ENCODE data around the gene CSNK1A1. TPM values are rescaled to one million over a fixed set of nuclear protein-coding genes. Genes with fewer than 3 reads are reported as not detected.

CSNK1A1 gene
- total and polyA plus RNA-seq, 2 of the 4 experiments (the other 2 are of a cell fraction), result 140 to 419 TPM

DNA sequence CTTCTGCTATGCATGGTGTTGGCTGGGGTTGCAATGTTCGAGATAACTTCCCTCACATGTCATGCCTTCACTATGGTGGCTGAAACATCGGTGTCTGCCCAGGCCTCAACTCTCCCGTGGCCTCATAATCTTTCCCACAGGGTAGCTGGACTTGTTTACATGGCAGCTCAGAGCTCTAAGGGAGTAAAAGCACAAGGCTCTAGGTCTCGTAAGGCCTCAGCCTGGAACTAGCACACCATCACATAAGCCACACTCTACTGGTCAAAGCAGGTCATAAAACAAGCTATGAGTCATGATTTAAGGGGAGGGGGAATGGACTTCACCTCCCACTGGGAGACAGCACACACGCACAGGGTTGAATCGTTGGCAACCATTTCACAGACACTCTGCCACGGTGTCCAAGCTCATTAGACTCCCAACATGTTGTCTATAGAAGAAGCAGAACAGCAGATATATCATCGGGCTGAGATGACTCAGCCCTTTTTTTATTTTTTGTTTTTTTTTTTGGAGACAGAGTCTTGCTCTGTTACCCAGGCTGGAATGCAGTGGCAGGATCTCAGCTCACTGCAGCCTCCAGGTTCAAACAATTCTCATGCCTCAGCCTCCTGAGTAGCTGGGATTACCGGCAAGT, 105.4 kb downstream of the CSNK1A1 start (continued):
- peak; percentile 72 for TF ChIP-seq MAFK (IDR thresholded peaks at IDR 0.05; ENCODE audit: low read depth, low read length)
- TF ChIP-seq RAD21 (IDR thresholded peaks at IDR 0.05; ENCODE audit: low read length), result peak; percentile 22; the same call in 1 of the 2 replicates

GRCh38 chr5:149445343-149445738, 105.9 kb downstream of the CSNK1A1 start:
- Histone ChIP-seq H2BK5ac (ENCODE audit: low read depth, low read length, poor library complexity, severe bottlenecking) (peak overlapping the region; percentile 89), H2AK5ac (ENCODE audit: low read depth, low read length) (peak overlapping the region; percentile 93), H3K4ac (ENCODE audit: low read depth, low read length) (peak overlapping the region; percentile 98), H3K36me3 (ENCODE audit: control insufficient read depth, insufficient read depth, low read length) (no peaks in the 10 kb centered on the region), H2AK9ac (replicated peaks; ENCODE audit: low read depth, low read length, poor library complexity) (peak overlapping the region; percentile 75), H3K18ac (ENCODE audit: low read depth, low read length) (peak overlapping the region; percentile 84), H4K8ac (ENCODE audit: low read depth in 2 of 2, low read length in 2 of 2) (peak overlapping the region; percentile 60 to 89), H4K5ac (ENCODE audit: low read depth, low read length) (peak overlapping the region; percentile 83), H3K4me3 (ENCODE audit: insufficient read depth, low read depth, low read length) (no peak overlapping the region), H3K4me1 (ENCODE audit: control insufficient read depth, insufficient read depth, low read length) (peaks cover 21% of the 10 kb centered on the region), H3K4me2 (ENCODE audit: low read depth, low read length) (peak overlapping the region; percentile 8; the same call in 1 of the 2 replicates), H3K23ac (ENCODE audit: low read depth, low read length) (peak overlapping the region; percentile 97), H2BK15ac (ENCODE audit: low read depth, low read length) (peak overlapping the region; percentile 89), H2BK120ac (ENCODE audit: low read depth, low read length) (peak overlapping the region; percentile 98), H4K91ac (ENCODE audit: insufficient read depth, low read depth, low read length) (peak overlapping the region; percentile 96), H3K9me3 (ENCODE audit: control insufficient read depth, insufficient read depth, low read length) (no peaks in the 10 kb centered on the region), H3K27ac (ENCODE audit: insufficient read depth, low read length) (peak overlapping the region; percentile 95), H3K14ac (replicated peaks; ENCODE audit: low read depth, low read length) (peak overlapping the region; percentile 93), H4K20me1 (ENCODE audit: insufficient read depth, low read length) (no peaks in the 10 kb centered on the region), H3K27me3 (ENCODE audit: control insufficient read depth, insufficient read depth, low read length) (no peaks in the 10 kb centered on the region), H2BK20ac (ENCODE audit: low read depth, low read length) (peak overlapping the region; percentile 96), H3K9ac (ENCODE audit: low read depth, low read length) (peak overlapping the region; percentile 36), H3K56ac (ENCODE audit: extremely low read depth, insufficient read depth, low read length) (peak overlapping the region; percentile 77), H3K79me1 (ENCODE audit: low read depth in 1 of 2, low read length in 2 of 2) (peaks cover 8 to 41% of the 10 kb centered on the region in 2 experiments; a peak in 3 of 4 replicates), H2AFZ (replicated peaks; ENCODE audit: low read length, poor library complexity) (peak overlapping the region; percentile 83), H3K9me1 (ENCODE audit: insufficient read depth, low read length) (peaks cover 29% of the 10 kb centered on the region)
- no peak for ATAC-seq (ENCODE audit: low read depth)
- no TSS peak for BruUV-seq (replicated peaks)
- no peak for DNase-seq
- in situ Hi-C loops (cut with MboI; ENCODE audit: low sequenced_read_pairs) (loop anchor here (5.0 kb wide), 1 partner anchor 42 kb away; no protein-coding TSS in a partner anchor), intact Hi-C loops (cut with micrococcal nuclease) (loop anchor here (1.0 kb wide), 1 partner anchor 41 kb away; no protein-coding TSS in a partner anchor), dilution Hi-C loops (cut with HindIII; ENCODE audit: low sequenced_read_pairs, unreplicated experiment) (no loop called here)
- CTCF ChIA-PET, result interaction anchor here (0.6 to 2.4 kb wide), 8 partner anchors 9 to 625 kb away, joined by 3 to 9 read pairs (median 4); partner anchors contain the start of gene CSNK1A1
- WGBS, 2 experiments (ENCODE audit: extremely low coverage in 2 of 2, insufficient read length in 1 of 2), result no CpG with 5 or more reads among the region's 7 CpGs
- POLR2A ChIA-PET (ENCODE audit: unreplicated experiment), result interaction anchor here (0.6 to 1.6 kb wide), 9 partner anchors 10 to 122 kb away, joined by 3 to 15 read pairs (median 4); partner anchors contain the start of gene CSNK1A1
- TF ChIP-seq MAZ (IDR thresholded peaks at IDR 0.05; ENCODE audit: borderline replicate concordance, low read depth, low read length) (no peak), CHD1 (IDR thresholded peaks at IDR 0.05; ENCODE audit: low read depth, low read length) (no peak), SMC3 (IDR thresholded peaks at IDR 0.05; ENCODE audit: low read depth, low read length) (no peak), ELK1 (IDR thresholded peaks at IDR 0.05; ENCODE audit: borderline replicate concordance, low read depth, low read length) (no peak), POLR2A (IDR thresholded peaks at IDR 0.05; ENCODE audit: low read depth, low read length) (no peak), BHLHE40 (IDR thresholded peaks at IDR 0.05; ENCODE audit: low read depth, low read length) (no peak), FOS (IDR thresholded peaks at IDR 0.05; ENCODE audit: low read depth, low read length) (no peak), MXI1 (IDR thresholded peaks at IDR 0.05; ENCODE audit: borderline replicate concordance, low read depth, low read length) (no peak), RAD21 (IDR thresholded peaks at IDR 0.05; ENCODE audit: low read length) (no peak), MAFK (IDR thresholded peaks at IDR 0.05; ENCODE audit: low read depth, low read length) (no peak), CEBPB (IDR thresholded peaks at IDR 0.05; ENCODE audit: low read depth, low read length) (no peak), RFX5 (IDR thresholded peaks at IDR 0.05; ENCODE audit: low read depth, low read length) (no peak), RCOR1 (IDR thresholded peaks at IDR 0.05; ENCODE audit: insufficient replicate concordance, low read length) (no peak), USF2 (IDR thresholded peaks at IDR 0.05; ENCODE audit: low read depth, low read length) (no peak)
